HEK293T (cell line): ENCODE results near the gene CPE.

ENCODE experiments used
- CTCF ChIA-PET: fragments of 350-600 bp; formaldehyde crosslinking; extraction: SDS; loops from one replicate; lab custom pipeline; 2021; ENCODE audit warnings: antibody characterized with exemption, inconsistent platforms; lab: Yijun Ruan, JAX
- POLR2A ChIA-PET: fragments of 350-600 bp; formaldehyde crosslinking; extraction: SDS; loops from one replicate; lab custom pipeline; 2020; ENCODE audit warnings: antibody characterized with exemption, inconsistent platforms; lab: Yijun Ruan, JAX
- DNase-seq: peaks from one replicate; pipeline ENCODE4 v3.0.0; 2012; ENCODE audit warnings: mixed read lengths; ENCODE audit errors: extremely low spot score
- ARNT ChIP-seq: fragments of 450-650 bp; IDR thresholded peaks from 2 replicates; pipeline ENCODE4 v1.6.1; 2017; ENCODE audit warnings: mild to moderate bottlenecking
- BHLHE40 ChIP-seq: fragments of 450-650 bp; IDR thresholded peaks from 2 replicates; pipeline ENCODE4 v1.6.1; 2016; ENCODE audit warnings: mild to moderate bottlenecking, moderate library complexity, borderline replicate concordance
- CTBP1 ChIP-seq: fragments of 450-650 bp; IDR thresholded peaks from 2 replicates; pipeline ENCODE4 v1.6.1; 2016; ENCODE audit warnings: borderline replicate concordance
- ELF4 ChIP-seq: fragments of 450-650 bp; IDR thresholded peaks from 2 replicates; pipeline ENCODE4 v1.6.1; 2017; ENCODE audit warnings: antibody characterized with exemption
- FOXA1 ChIP-seq: fragments of 450-650 bp; IDR thresholded peaks from 2 replicates; pipeline ENCODE4 v1.6.1; 2016; ENCODE audit warnings: mild to moderate bottlenecking
- FOXK2 ChIP-seq: fragments of 450-650 bp; IDR thresholded peaks from 2 replicates; pipeline ENCODE4 v1.6.1; 2016; ENCODE audit warnings: mild to moderate bottlenecking
- FOXM1 ChIP-seq: fragments of 450-650 bp; IDR thresholded peaks from 2 replicates; pipeline ENCODE4 v1.6.1; 2017; ENCODE audit warnings: mild to moderate bottlenecking, borderline replicate concordance
- HDGF ChIP-seq: fragments of 450-650 bp; IDR thresholded peaks from 2 replicates; pipeline ENCODE4 v1.6.1; 2017; ENCODE audit warnings: antibody characterized with exemption, borderline replicate concordance
- L3MBTL2 ChIP-seq: fragments of 450-650 bp; conservative IDR thresholded peaks from 2 replicates; pipeline ENCODE4 v1.6.1; 2016; ENCODE audit warnings: mild to moderate bottlenecking
- LEF1 ChIP-seq: fragments of 450-650 bp; IDR thresholded peaks from 2 replicates; pipeline ENCODE4 v1.6.1; 2017; ENCODE audit warnings: mild to moderate bottlenecking, borderline replicate concordance
- NFRKB ChIP-seq: fragments of 450-650 bp; IDR thresholded peaks from 2 replicates; pipeline ENCODE4 v1.6.1; 2016; ENCODE audit warnings: mild to moderate bottlenecking, moderate library complexity
- PKNOX1 ChIP-seq: fragments of 450-650 bp; IDR thresholded peaks from 2 replicates; pipeline ENCODE4 v1.6.1; 2016
- SP1 ChIP-seq: fragments of 450-650 bp; IDR thresholded peaks from 2 replicates; pipeline ENCODE4 v1.6.1; 2017
- SUZ12 ChIP-seq: fragments of 450-650 bp; IDR thresholded peaks from 2 replicates; pipeline ENCODE4 v1.6.1; 2016; ENCODE audit warnings: mild to moderate bottlenecking
- TARDBP ChIP-seq: fragments of 450-650 bp; IDR thresholded peaks from 2 replicates; pipeline ENCODE4 v1.6.1; 2016
- ZNF384 ChIP-seq: fragments of 450-650 bp; IDR thresholded peaks from 2 replicates; pipeline ENCODE4 v1.6.1; 2016

The CPE gene

GRCh38 chr4:165410214-165410613 is 31.4 kb downstream of the CPE start:
- no peak for TF ChIP-seq CTBP1
- no peak for TF ChIP-seq SP1
- TF ChIP-seq ELF4 = no peak
- no peak for TF ChIP-seq FOXM1
- TF ChIP-seq TARDBP = no peak
- no peak for TF ChIP-seq PKNOX1
- TF ChIP-seq SUZ12 = no peak
- no peak for TF ChIP-seq FOXK2
- TF ChIP-seq LEF1 = no peak
- no peak for TF ChIP-seq ZNF384
- no peak for TF ChIP-seq FOXA1
- TF ChIP-seq BHLHE40 = no peak
- no peak for TF ChIP-seq NFRKB
- no peak for TF ChIP-seq HDGF
- no peak for TF ChIP-seq ARNT
- no peak for TF ChIP-seq L3MBTL2
- CTCF ChIA-PET = no interaction called here
- no peak for DNase-seq
- POLR2A ChIA-PET = no interaction called here

- DNase-seq = no peak
- TF ChIP-seq CTBP1 (no peak), BHLHE40 (no peak), LEF1 (no peak), FOXK2 (no peak), SP1 (no peak), FOXA1 (no peak), ELF4 (no peak), ARNT (no peak), HDGF (no peak), L3MBTL2 (no peak), ZNF384 (no peak), TARDBP (no peak)
- ChIA-PET POLR2A (no interaction called here), CTCF (no interaction called here)
Observed at GRCh38 chr4:165415910-165416309, 37.1 kb downstream of the CPE start.

GRCh38 chr4:165418073-165418472 is 39.3 kb downstream of the CPE start:
- POLR2A ChIA-PET = no interaction called here

GRCh38 chr4:165425629-165426028 is 46.8 kb downstream of the CPE start:
- ChIA-PET POLR2A (no interaction called here), CTCF (interaction anchor here (1.5 kb wide), 1 partner anchor 14 kb away, joined by 5 read pairs; no protein-coding TSS in a partner anchor)
- TF ChIP-seq ZNF384 = no peak
- TF ChIP-seq FOXA1 = no peak
- TF ChIP-seq SUZ12 = no peak
- TF ChIP-seq NFRKB = no peak
- TF ChIP-seq FOXM1 = no peak
- no peak for TF ChIP-seq BHLHE40
- no peak for TF ChIP-seq CTBP1
- no peak for DNase-seq

More at GRCh38 chr4:165418073-165418472, 39.3 kb downstream of the CPE start:
- DNase-seq = no peak
- CTCF ChIA-PET = no interaction called here
- TF ChIP-seq FOXA1 (no peak), HDGF (no peak), SUZ12 (no peak), LEF1 (no peak), NFRKB (no peak), ZNF384 (no peak), CTBP1 (no peak), ELF4 (no peak), BHLHE40 (no peak), SP1 (no peak), L3MBTL2 (no peak), ARNT (no peak), PKNOX1 (no peak), FOXM1 (no peak), FOXK2 (no peak), TARDBP (no peak)

GRCh38 chr4:165426331-165426730 is 47.5 kb downstream of the CPE start:
- no peak for TF ChIP-seq PKNOX1
- TF ChIP-seq FOXA1 = no peak
- ChIA-PET POLR2A (no interaction called here), CTCF (no interaction called here)
- DNase-seq = no peak

GRCh38 chr4:165426823-165427222 is 48.0 kb downstream of the CPE start:
- no peak for TF ChIP-seq HDGF
- no peak for TF ChIP-seq PKNOX1
- TF ChIP-seq TARDBP = no peak
- no peak for TF ChIP-seq FOXM1
- no peak for TF ChIP-seq BHLHE40
- no peak for TF ChIP-seq SUZ12
- TF ChIP-seq SP1 = no peak
- TF ChIP-seq L3MBTL2 = no peak
- no peak for TF ChIP-seq CTBP1
- no peak for TF ChIP-seq FOXK2
- TF ChIP-seq FOXA1 = no peak
- no peak for TF ChIP-seq NFRKB
- no peak for TF ChIP-seq LEF1
- no peak for TF ChIP-seq ZNF384
- TF ChIP-seq ARNT = no peak
- no peak for TF ChIP-seq ELF4
- ChIA-PET POLR2A (no interaction called here), CTCF (no interaction called here)
- DNase-seq = no peak
